B cell (primary cell): ENCODE data around the gene FOXP4. TPM values are rescaled to one million over a fixed set of nuclear protein-coding genes. Genes with fewer than 3 reads are reported as not detected.

Experiments
- ATAC-seq: fragments of 200-7000 bp; cut with Tn5 transposase; one replicate; pipeline ENCODE4 v1.10.0; 2021; ENCODE audit warnings: low read depth, mild to moderate bottlenecking, moderate number of reproducible peaks, moderate library complexity
- CTCF ChIA-PET: fragments of 350-600 bp; sonication (Branson Sonifier 250); formaldehyde crosslinking; loops from one replicate; lab custom pipeline; 2021; ENCODE audit warnings: antibody characterized with exemption, inconsistent platforms; lab: Charles Lee
- POLR2A ChIA-PET: fragments of 350-600 bp; sonication (Branson Sonifier 250); formaldehyde crosslinking; loops from one replicate; lab custom pipeline; 2021; ENCODE audit warnings: antibody characterized with exemption; lab: Charles Lee
- DNase-seq: peaks from one replicate; pipeline ENCODE4 v3.0.0; 2013
- H2AFZ ChIP-seq: 2 replicates; pipeline ENCODE4 v1.6.1; 2012; ENCODE audit warnings: mild to moderate bottlenecking, low read depth, low read length; ENCODE audit not compliant: insufficient read depth, poor library complexity, severe bottlenecking
- H3K27ac ChIP-seq, 2 donors: 1 replicate in 1 of 2; 2 replicates in 1 of 2; pipeline ENCODE4 v1.5.1; 2012 to 2013; ENCODE audit warnings: low read length in 2 of 2, mild to moderate bottlenecking in 2 of 2, moderate library complexity in 1 of 2
- H3K27me3 ChIP-seq, 4 experiments: fragments of 200-600 bp in 1 of 4; sonication (generic) in 1 of 4; replicated peaks in 1 of 4; 1 replicate in 2 of 4; 2 replicates in 2 of 4; pipeline versions ENCODE4 v1.6.1 to v1.7.0; 2013 to 2016; ENCODE audit warnings: low read length in 3 of 4, mild to moderate bottlenecking in 2 of 4, mixed read lengths in 1 of 4, moderate library complexity in 1 of 4; ENCODE audit not compliant: insufficient read depth in 4 of 4, control insufficient read depth in 3 of 4; ENCODE audit errors: control extremely low read depth in 1 of 4
- H3K36me3 ChIP-seq, 2 experiments: replicated peaks in 1 of 2; 1 replicate in 1 of 2; 2 replicates in 1 of 2; pipeline versions ENCODE4 v1.6.1 to v1.7.1; 2013; ENCODE audit warnings: low read length in 1 of 2; ENCODE audit not compliant: insufficient read depth in 2 of 2, control insufficient read depth in 1 of 2; ENCODE audit errors: control extremely low read depth in 1 of 2, extremely low read depth in 1 of 2
- H3K4me1 ChIP-seq, 2 donors: fragments of 200-600 bp in 1 of 2; sonication (generic) in 1 of 2; 1 replicate in 1 of 2; 2 replicates in 1 of 2; pipeline versions ENCODE4 v1.5.1 to v1.6.1; 2013 to 2017; ENCODE audit warnings: low read length in 2 of 2; ENCODE audit not compliant: control insufficient read depth in 2 of 2, insufficient read depth in 2 of 2
- H3K4me2 ChIP-seq: replicated peaks from 2 replicates; pipeline ENCODE3; 2012; ENCODE audit warnings: mild to moderate bottlenecking, low read depth, low read length; ENCODE audit not compliant: poor library complexity, severe bottlenecking
- H3K4me3 ChIP-seq, 5 experiments: fragments of 200-600 bp in 1 of 5; sonication (generic) in 1 of 5; 1 replicate in 3 of 5; 2 replicates in 2 of 5; pipeline versions ENCODE4 v1.5.1 to v1.7.0; 2011 to 2016; ENCODE audit warnings: low read length in 4 of 5, mild to moderate bottlenecking in 4 of 5, low read depth in 2 of 5, control low read depth in 1 of 5, moderate library complexity in 1 of 5; ENCODE audit not compliant: insufficient read depth in 1 of 5; ENCODE audit errors: control extremely low read depth in 1 of 5, extremely low read depth in 1 of 5
- H3K79me2 ChIP-seq: fragments of 200-600 bp; sonication (generic); one replicate; pipeline ENCODE4 v1.6.0; 2016; ENCODE audit warnings: low read length; ENCODE audit not compliant: control insufficient read depth, insufficient read depth
- H3K9ac ChIP-seq: fragments of 200-600 bp; sonication (generic); 2 replicates; pipeline ENCODE4 v1.6.1; 2017; ENCODE audit warnings: mild to moderate bottlenecking, low read length, moderate library complexity
- H3K9me3 ChIP-seq, 3 donors: one replicate each; pipeline versions ENCODE4 v1.6.1 to v1.7.1; 2013; ENCODE audit warnings: low read length in 2 of 3; ENCODE audit not compliant: control insufficient read depth in 2 of 3, insufficient read depth in 1 of 3; ENCODE audit errors: control extremely low read depth in 1 of 3
- H4K20me1 ChIP-seq: 2 replicates; pipeline ENCODE4 v1.6.0; 2012; ENCODE audit warnings: mild to moderate bottlenecking, low read length; ENCODE audit not compliant: insufficient read depth, control insufficient read depth, poor library complexity, severe bottlenecking
- H3K27ac Mint-ChIP-seq: one replicate; pipeline ENCODE4 v1.8.0; 2021; ENCODE audit warnings: mixed read lengths
- H3K27me3 Mint-ChIP-seq: one replicate; pipeline ENCODE4 v1.8.0; 2021; ENCODE audit warnings: mixed read lengths
- H3K4me1 Mint-ChIP-seq: one replicate; pipeline ENCODE4 v1.8.0; 2021; ENCODE audit warnings: mixed read lengths
- H3K4me3 Mint-ChIP-seq: one replicate; pipeline ENCODE4 v1.8.0; 2021; ENCODE audit warnings: mixed read lengths
- H3K9me3 Mint-ChIP-seq: one replicate; pipeline ENCODE4 v1.8.0; 2022; ENCODE audit warnings: mixed read lengths; ENCODE audit not compliant: insufficient read depth
- EZH2 ChIP-seq: IDR thresholded peaks from 2 replicates; pipeline ENCODE4 v1.6.1; 2012; ENCODE audit warnings: borderline replicate concordance, low read depth, mild to moderate bottlenecking, moderate library complexity, low read length; ENCODE audit not compliant: insufficient read depth, poor library complexity, severe bottlenecking
- WGBS: methylation state at CpG from one replicate; pipeline ENCODE4 v1.1.5; 2013; ENCODE audit warnings: missing lambda C conversion rate; ENCODE audit not compliant: insufficient coverage; 5-methylcytosine and 5-hydroxymethylcytosine counted together
- intact Hi-C: fragments of 100-400 bp; cut with micrococcal nuclease; formaldehyde crosslinking; loops from one replicate; pipeline ENCODE4 v1.10.0; 2022
- polyA plus RNA-seq: library from polyadenylated mRNA; depleted of rRNA; stranded (reverse); fragments of >200 nt; gene quantifications from 2 replicates; pipeline ENCODE4 v1.2.3, GENCODE V29; 2012
- total RNA-seq, 2 donors: library from RNA; stranded (reverse); fragments of 120-200 nt in 1 of 2; gene quantifications; 1 replicate in 1 of 2; 2 replicates in 1 of 2; pipeline versions ENCODE4 v1.2.3 to v1.2.4, GENCODE V29; 2013 to 2022
- TF ChIP-seq, protein P1 (sequence below): fragments of 200-600 bp; IDR thresholded peaks from one replicate; pipeline ENCODE4 v1.8.0; 2022; ENCODE audit warnings: antibody characterized with exemption, mild to moderate bottlenecking

The FOXP4 gene
- total and polyA plus RNA-seq, 2 donors (not counting 1 experiment from before 2014, with no cell fraction given): 17.0 to 38.7 TPM

DNA sequence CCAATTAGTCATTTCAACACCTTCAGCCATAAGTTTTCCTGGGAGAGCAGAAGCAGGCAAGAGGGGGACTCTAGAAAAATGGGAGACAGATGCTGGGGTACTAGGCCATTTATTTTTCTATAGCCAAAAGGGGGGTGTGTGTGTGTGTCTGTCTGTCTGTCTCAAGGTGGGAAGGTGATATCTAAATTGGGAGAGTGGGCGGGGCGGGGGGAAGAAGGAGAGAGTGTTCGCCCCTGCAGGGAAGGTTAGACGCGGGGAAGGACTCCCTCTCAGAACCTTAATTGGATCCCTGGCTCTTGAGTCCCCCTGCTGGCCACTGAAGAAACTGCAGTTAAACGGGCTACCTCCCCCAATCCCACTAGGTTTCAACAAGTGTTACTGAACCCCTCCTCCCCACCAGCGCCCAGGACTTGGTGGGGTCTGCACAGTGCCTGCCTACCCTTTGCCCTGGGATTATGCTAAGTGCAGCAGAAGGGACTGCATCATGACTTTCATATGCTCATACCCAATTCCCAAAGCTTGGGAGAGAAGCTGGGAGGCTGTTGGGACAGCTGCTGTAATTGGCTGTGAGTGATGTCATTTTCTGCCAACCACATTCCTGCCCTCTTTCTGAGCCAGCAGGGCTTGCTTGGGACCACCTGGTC, 45.8 kb downstream of the FOXP4 start:
- no peaks in the 10 kb centered on the region for H3K27me3 ChIP-seq
- ChIA-PET POLR2A (no interaction called here), CTCF (interaction anchor here (0.5 to 11.9 kb wide), 17 partner anchors 10 to 677 kb away, joined by 3 to 181 read pairs (median 4); no protein-coding TSS in a partner anchor)
- Mint-ChIP-seq H3K27ac (no peak overlapping the region), H3K4me1 (peaks cover 2% of the 10 kb centered on the region), H3K4me3 (no peak overlapping the region), H3K9me3 (no peaks in the 10 kb centered on the region), H3K27me3 (no peaks in the 10 kb centered on the region)
- no peak overlapping the region for H3K9ac ChIP-seq
- no peaks in the 10 kb centered on the region for H3K79me2 ChIP-seq
- H3K4me2 ChIP-seq: no peak overlapping the region
- no peak overlapping the region for H3K27ac ChIP-seq
- peaks cover 0 to 3% of the 10 kb centered on the region in 2 donors for H3K4me1 ChIP-seq
- no peak overlapping the region for H3K4me3 ChIP-seq
- H3K36me3 ChIP-seq: peaks cover 0 to 33% of the 10 kb centered on the region in 2 experiments
- WGBS: 0% methylated on average over 3 of the region's 7 CpGs
- ATAC-seq (peak; percentile 84), DNase-seq (peak; percentile 83)
- TF ChIP-seq EZH2: no peak
- TF ChIP-seq, protein P1, sequence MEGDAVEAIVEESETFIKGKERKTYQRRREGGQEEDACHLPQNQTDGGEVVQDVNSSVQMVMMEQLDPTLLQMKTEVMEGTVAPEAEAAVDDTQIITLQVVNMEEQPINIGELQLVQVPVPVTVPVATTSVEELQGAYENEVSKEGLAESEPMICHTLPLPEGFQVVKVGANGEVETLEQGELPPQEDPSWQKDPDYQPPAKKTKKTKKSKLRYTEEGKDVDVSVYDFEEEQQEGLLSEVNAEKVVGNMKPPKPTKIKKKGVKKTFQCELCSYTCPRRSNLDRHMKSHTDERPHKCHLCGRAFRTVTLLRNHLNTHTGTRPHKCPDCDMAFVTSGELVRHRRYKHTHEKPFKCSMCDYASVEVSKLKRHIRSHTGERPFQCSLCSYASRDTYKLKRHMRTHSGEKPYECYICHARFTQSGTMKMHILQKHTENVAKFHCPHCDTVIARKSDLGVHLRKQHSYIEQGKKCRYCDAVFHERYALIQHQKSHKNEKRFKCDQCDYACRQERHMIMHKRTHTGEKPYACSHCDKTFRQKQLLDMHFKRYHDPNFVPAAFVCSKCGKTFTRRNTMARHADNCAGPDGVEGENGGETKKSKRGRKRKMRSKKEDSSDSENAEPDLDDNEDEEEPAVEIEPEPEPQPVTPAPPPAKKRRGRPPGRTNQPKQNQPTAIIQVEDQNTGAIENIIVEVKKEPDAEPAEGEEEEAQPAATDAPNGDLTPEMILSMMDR: peak; percentile 87
- H3K9me3 ChIP-seq: no peaks in the 10 kb centered on the region
- H2AFZ ChIP-seq: no peak overlapping the region
- H4K20me1 ChIP-seq: no peaks in the 10 kb centered on the region
- intact Hi-C loops: loop anchor here (1.0 kb wide), 4 partner anchors 46 to 223 kb away; partner anchors contain the start of gene FOXP4

DNA sequence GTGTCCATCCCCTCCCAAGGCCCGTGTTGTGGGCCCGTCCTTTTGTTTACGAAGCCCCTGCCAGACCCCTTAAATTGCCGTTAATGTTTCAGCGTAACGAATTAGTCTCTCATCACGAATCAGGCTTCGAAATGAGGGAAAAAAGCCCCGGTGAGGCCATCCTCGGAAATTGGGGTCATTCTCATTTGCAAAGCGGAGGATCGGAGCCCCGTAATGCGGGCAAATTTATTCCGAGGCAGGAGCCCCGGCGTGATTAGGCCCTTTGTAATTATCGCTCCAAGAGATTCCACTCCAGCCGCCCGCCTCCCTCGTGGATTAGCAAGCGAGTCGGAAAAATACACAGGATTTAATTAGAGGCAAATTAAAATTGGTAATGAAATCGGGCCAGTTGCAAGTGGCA, 47.2 kb downstream of the FOXP4 start:
- Histone ChIP-seq H3K4me3 (no peak overlapping the region), H3K27me3 (no peaks in the 10 kb centered on the region), H2AFZ (no peak overlapping the region), H3K79me2 (no peaks in the 10 kb centered on the region), H3K9ac (no peak overlapping the region), H3K4me1 (peaks cover 0 to 3% of the 10 kb centered on the region in 2 donors), H3K27ac (no peak overlapping the region), H3K36me3 (peaks cover 0 to 36% of the 10 kb centered on the region in 2 experiments), H3K9me3 (no peaks in the 10 kb centered on the region), H3K4me2 (no peak overlapping the region), H4K20me1 (no peaks in the 10 kb centered on the region)
- no peak for DNase-seq
- Mint-ChIP-seq H3K27ac (no peak overlapping the region), H3K4me3 (no peak overlapping the region), H3K9me3 (no peaks in the 10 kb centered on the region), H3K27me3 (no peaks in the 10 kb centered on the region), H3K4me1 (peaks cover 2% of the 10 kb centered on the region)
- whole genome bisulfite sequencing: 97% methylated on average over 24 of the region's 24 CpGs
- intact Hi-C loops: no loop called here
- no peak for TF ChIP-seq EZH2
- TF ChIP-seq, protein P1: no peak
- no peak for ATAC-seq
- POLR2A ChIA-PET: no interaction called here
- CTCF ChIA-PET: interaction anchor here (1.2 to 11.9 kb wide), 5 partner anchors 27 to 229 kb away, joined by 3 to 181 read pairs (median 14); no protein-coding TSS in a partner anchor
